H1 (cell line): Measurements from ENCODE around the gene TSC22D3.

Experiments
- SUZ12 ChIP-seq: fragments of 200-600 bp; sonication (generic); IDR thresholded peaks from 2 replicates; pipeline ENCODE4 v1.6.1; 2012; ENCODE audit warnings: mild to moderate bottlenecking, inconsistent platforms, low read length, moderate library complexity, mixed read lengths
- TAF1 ChIP-seq: IDR thresholded peaks from 2 replicates; pipeline ENCODE4 v1.6.1; 2011; ENCODE audit warnings: mild to moderate bottlenecking, low read depth, low read length
- TF ChIP-seq, protein P1 (sequence below): IDR thresholded peaks from 2 replicates; pipeline ENCODE4 v1.6.1; 2011; ENCODE audit warnings: low read length, improper control_type of control experiment
- TF ChIP-seq, protein P2 (sequence below), 3 experiments: IDR thresholded peaks; 1 replicate in 2 of 3; 2 replicates in 1 of 3; pipeline versions ENCODE4 v1.5.1 to v1.6.1; 2011; ENCODE audit warnings: low read length in 3 of 3, mild to moderate bottlenecking in 3 of 3, inconsistent platforms in 2 of 3, low read depth in 1 of 3, moderate library complexity in 1 of 3; ENCODE audit not compliant: insufficient read depth in 1 of 3; ENCODE audit errors: control extremely low read depth in 1 of 3

DNA sequence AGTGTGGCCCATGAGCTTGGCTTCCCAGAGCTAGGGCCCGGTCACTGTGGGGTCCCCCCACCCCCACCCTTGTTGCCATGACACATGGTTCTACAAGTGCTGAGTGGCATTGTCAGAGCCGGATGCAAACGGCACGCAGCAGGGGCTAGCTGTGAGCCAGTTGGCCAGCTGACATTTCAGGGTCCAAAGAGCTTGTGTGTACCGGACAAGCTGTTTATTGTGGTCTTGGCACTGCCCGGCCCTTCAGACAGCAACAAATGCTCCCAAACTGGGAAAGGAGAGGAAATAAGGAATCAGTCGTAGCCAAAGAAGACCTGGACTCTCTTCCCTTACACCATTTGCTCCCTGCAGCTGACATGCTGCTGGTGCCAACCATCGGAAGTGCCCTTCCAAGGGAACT lies 36.8 kb downstream of the TSC22D3 start:
- TF ChIP-seq TAF1 (no peak), SUZ12 (no peak)
- TF ChIP-seq, protein P1, sequence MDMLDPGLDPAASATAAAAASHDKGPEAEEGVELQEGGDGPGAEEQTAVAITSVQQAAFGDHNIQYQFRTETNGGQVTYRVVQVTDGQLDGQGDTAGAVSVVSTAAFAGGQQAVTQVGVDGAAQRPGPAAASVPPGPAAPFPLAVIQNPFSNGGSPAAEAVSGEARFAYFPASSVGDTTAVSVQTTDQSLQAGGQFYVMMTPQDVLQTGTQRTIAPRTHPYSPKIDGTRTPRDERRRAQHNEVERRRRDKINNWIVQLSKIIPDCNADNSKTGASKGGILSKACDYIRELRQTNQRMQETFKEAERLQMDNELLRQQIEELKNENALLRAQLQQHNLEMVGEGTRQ, result no peak
- TF ChIP-seq, protein P2, sequence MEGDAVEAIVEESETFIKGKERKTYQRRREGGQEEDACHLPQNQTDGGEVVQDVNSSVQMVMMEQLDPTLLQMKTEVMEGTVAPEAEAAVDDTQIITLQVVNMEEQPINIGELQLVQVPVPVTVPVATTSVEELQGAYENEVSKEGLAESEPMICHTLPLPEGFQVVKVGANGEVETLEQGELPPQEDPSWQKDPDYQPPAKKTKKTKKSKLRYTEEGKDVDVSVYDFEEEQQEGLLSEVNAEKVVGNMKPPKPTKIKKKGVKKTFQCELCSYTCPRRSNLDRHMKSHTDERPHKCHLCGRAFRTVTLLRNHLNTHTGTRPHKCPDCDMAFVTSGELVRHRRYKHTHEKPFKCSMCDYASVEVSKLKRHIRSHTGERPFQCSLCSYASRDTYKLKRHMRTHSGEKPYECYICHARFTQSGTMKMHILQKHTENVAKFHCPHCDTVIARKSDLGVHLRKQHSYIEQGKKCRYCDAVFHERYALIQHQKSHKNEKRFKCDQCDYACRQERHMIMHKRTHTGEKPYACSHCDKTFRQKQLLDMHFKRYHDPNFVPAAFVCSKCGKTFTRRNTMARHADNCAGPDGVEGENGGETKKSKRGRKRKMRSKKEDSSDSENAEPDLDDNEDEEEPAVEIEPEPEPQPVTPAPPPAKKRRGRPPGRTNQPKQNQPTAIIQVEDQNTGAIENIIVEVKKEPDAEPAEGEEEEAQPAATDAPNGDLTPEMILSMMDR (IDR thresholded peaks at IDR 0.05; ENCODE audit: control extremely low read depth in 1 of 3, insufficient read depth in 1 of 3, low read depth in 1 of 3, low read length in 3 of 3), result no peak
